ENCODE data around the gene PUS7. TPM values are rescaled to one million over a fixed set of nuclear protein-coding genes. Genes with fewer than 3 reads are reported as not detected.

The PUS7 gene
- total RNA-seq, 1 experiment from 2014 or later: 39.0 TPM

- DNase-seq (ENCODE audit: low read depth, low spot score): no peak
- H3K4me2 ChIP-seq (ENCODE audit: low read length): no peak overlapping the region
- peaks cover 13 to 29% of the 10 kb centered on the region in 2 experiments for H3K36me3 ChIP-seq (ENCODE audit: control insufficient read depth in 1 of 2, insufficient read depth in 2 of 2, low read length in 2 of 2)
- H3K9me2 ChIP-seq (ENCODE audit: insufficient read depth): no peaks in the 10 kb centered on the region
- H3K79me2 ChIP-seq (ENCODE audit: insufficient read depth, low read length): no peaks in the 10 kb centered on the region
- TF ChIP-seq POLR2A (IDR thresholded peaks at IDR 0.05; ENCODE audit: borderline replicate concordance, extremely low read depth, insufficient read depth, insufficient read length): no peak
- no peak for TF ChIP-seq MAX (IDR thresholded peaks at IDR 0.05)
- no peak for TF ChIP-seq ELF1 (IDR thresholded peaks at IDR 0.05; ENCODE audit: borderline replicate concordance, low read depth)
- TF ChIP-seq REST (IDR thresholded peaks at IDR 0.05; ENCODE audit: low read depth): no peak
- TF ChIP-seq EZH2phosphoT487 (IDR thresholded peaks at IDR 0.05; ENCODE audit: borderline replicate concordance): no peak
- TF ChIP-seq CBX3 (IDR thresholded peaks at IDR 0.05; ENCODE audit: low read depth): no peak
- no peak for TF ChIP-seq ZNF274 (IDR thresholded peaks at IDR 0.05; ENCODE audit: low read depth, low read length)
- intact Hi-C loops (cut with micrococcal nuclease): no loop called here
- H3K27ac ChIP-seq (ENCODE audit: low read depth, low read length): no peak overlapping the region
- ATAC-seq: no peak
- H2AFZ ChIP-seq (ENCODE audit: low read depth, low read length, poor library complexity, severe bottlenecking): no peak overlapping the region
- no TSS peak for BruUV-seq (replicated peaks)
- ChIA-PET RAD21 (ENCODE audit: low non-redundant PET in 1 of 2, low total read pairs in 2 of 2, uncharacterized antibody in 2 of 2, unreplicated experiment in 2 of 2) (no interaction called here), POLR2A (no interaction called here), CTCF (interaction anchor here (0.9 kb wide), 1 partner anchor 13 kb away, joined by 3 read pairs; no protein-coding TSS in a partner anchor)
- H3K4me1 ChIP-seq (ENCODE audit: control insufficient read depth in 1 of 2, insufficient read depth in 2 of 2, low read length in 2 of 2): no peaks in the 10 kb centered on the region
- H3K27me3 ChIP-seq (ENCODE audit: insufficient read depth, low read length): no peaks in the 10 kb centered on the region
- H4K20me1 ChIP-seq (ENCODE audit: insufficient read depth): no peaks in the 10 kb centered on the region
- no peak overlapping the region for H3K9ac ChIP-seq (ENCODE audit: low read length)
- H3K4me3 ChIP-seq (replicated peaks in 1 of 2; ENCODE audit: low read depth in 1 of 2, low read length in 2 of 2): no peak overlapping the region
- H3K9me3 ChIP-seq (ENCODE audit: control insufficient read depth in 1 of 2, insufficient read depth in 1 of 2, low read depth in 1 of 2, low read length in 2 of 2): no peaks in the 10 kb centered on the region
Observed at GRCh38 chr7:105567024-105567423, 45.0 kb upstream of the PUS7 start.

Measured in HCT116 (cell line).